NCI-H2196 treated with DMSO at 0.1 percent for 48 hours (cell line): Measurements from ENCODE around the gene CHPF.
A peak's percentile ranks its signal among the peaks of the same experiment; 100 is the strongest.

Source experiments
- DNase-seq: peaks from one replicate; lab custom pipeline; 2025; ENCODE audit not compliant: unreplicated experiment; lab: John Stamatoyannopoulos, UW

Gene CHPF

DNA sequence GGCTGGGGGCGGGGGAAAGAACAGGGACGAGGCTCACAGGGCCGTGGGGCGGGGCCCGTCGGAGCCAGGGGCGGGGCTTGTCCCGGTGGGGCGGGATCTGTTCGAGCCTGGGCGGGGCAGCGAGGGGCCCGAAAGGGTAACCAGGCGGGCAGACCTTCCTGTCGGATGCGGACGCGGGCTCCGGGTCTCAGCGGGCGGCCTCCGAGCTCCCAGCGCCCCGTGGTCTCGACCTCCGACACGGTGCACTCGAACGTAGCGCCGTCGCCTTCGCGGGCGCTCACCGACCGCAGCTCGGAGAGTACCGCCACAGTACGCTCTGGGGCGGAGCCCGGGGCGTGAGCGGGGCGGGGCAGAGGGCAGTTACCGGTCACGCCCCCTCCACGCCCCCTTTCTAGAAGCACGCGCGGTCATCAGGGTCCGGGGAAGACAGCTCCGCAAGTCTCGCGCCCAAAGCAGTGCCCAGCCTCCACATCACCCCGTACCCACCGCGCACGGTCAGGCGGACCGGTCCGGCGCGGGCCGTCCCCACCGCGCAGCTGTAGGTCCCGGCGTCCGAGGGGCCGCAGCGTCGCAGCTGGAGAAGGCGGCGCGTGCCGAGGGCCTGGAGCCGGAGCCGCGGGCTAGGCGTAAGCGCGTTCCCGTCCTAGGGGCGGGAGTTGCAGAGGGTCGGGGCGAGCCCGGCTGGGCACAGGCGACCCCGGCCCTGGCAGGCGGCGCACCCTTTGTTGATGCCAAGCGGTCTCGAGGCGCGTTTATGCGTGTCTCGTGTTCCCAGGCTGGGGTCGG, 9.0 kb upstream of the CHPF start:
- peak; percentile 85 for DNase-seq

DNA sequence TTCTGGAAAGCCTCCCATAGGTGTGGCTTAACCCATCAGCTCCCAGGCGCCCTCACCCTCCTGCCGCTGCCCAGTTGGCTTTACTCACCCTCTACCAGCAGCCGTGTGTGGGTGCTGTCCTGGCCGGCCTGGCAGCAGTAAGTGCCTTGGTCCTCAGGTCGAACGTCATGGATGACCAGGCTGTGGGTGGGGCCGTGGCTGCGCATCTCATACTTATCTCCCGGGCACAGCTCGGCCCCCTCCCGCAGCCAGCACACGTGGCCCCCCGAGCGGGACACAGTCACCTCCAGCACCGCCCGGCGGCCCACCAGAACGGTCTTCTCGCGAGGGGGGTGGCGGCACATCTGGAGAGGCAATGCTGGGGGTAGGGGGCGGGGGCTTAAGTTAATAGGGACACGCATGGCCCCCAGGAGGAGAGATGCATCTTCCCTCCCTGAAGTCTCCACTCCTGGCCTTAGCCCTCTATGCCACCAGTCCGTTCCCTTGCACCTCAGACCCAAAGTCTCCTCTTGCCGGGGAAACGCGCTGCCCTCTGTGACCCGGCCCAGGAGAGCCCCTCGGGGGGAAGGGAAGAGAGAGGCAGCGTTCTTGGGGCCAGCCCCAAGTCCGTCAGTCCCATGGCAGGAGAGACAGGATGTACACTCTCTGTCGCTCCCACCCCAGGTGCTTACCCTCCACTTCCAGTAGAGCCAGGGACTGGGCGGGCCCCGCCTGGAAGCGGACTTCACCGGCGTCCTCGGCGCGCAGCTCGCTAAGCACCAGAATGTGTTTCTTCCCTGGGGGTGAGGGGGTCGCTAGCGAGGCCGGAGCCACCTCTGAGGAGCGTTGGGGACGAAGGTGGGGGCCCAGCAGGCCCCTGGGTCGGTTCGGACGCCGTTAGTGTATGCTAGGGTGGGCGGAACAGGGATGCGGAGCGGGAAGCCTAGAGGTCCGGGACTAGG, 8.1 kb upstream of the CHPF start:
- peak; percentile 48 for DNase-seq

DNA sequence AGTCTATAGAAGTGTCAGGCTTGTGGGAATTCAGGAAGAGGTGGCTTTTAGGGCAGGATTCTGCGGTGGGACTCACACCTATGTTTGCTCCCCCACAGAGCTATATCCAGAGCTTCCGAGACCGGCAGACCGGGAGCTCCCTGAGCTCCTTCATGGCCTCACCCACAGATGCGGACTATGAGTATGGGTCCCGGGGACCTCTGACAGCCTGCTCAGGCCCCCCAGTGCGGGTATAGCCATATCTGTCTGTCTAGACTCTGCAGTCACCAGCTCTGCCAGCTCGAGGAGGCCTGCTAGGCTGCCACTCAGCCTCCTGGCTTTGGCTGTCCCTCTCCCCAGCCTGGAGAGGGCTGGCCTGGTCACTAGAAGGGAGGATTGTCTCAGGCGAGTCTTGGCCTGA, 6.0 kb upstream of the CHPF start:
- no peak for DNase-seq

DNA sequence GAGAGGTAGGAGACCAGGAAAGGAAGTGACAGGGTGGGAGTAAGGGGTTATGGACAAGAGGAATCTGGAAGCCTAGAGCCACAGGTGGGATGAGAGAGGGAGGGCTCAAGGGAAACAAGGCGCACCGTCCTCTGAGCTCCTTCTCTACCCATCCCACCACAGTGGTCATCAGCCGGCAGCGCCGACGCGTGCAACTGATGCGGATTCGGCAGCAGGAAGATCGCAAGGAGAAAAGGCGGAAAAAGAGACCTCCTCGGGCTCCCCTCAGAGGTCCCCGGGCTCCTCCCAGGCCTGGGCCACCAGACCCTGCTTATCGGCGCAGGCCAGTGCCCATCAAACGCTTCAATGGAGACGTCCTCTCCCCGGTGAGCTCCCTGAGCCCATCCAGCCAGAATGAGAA, 5.4 kb upstream of the CHPF start:
- no peak for DNase-seq

DNA sequence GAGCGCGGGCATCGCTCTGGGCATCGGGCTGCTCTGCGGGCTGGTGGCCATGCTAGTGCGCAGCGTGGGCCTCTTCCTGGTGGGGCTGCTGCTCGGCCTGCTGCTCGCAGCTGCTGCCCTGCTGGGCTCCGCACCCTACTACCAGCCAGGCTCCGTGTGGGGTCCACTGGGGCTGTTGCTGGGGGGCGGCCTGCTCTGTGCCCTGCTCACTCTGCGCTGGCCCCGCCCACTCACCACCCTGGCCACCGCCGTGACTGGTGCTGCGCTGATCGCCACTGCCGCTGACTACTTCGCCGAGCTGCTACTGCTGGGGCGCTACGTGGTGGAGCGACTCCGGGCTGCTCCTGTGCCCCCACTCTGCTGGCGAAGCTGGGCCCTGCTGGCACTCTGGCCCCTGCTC, 4.0 kb upstream of the CHPF start:
- DNase-seq = no peak

DNA sequence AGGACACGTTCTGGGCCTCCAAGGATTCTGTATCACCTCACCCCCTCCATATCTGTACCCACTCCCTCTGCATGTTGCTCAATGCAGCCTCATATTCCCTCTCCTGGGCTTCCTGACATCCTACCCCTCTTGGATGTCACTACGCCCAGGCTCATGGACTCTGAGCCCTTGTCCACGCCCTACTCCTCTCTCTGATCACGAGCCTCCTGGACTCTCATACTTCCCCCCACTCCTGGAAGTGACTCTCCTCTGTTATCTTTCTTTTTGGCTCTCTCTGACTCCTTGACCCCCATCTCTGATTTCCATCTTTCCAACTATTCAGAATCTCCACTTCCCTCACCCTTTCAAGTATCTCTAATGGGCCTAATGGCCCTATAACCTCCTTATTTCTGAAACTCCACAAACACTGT, 2.3 kb upstream of the CHPF start:
- DNase-seq = no peak

DNA sequence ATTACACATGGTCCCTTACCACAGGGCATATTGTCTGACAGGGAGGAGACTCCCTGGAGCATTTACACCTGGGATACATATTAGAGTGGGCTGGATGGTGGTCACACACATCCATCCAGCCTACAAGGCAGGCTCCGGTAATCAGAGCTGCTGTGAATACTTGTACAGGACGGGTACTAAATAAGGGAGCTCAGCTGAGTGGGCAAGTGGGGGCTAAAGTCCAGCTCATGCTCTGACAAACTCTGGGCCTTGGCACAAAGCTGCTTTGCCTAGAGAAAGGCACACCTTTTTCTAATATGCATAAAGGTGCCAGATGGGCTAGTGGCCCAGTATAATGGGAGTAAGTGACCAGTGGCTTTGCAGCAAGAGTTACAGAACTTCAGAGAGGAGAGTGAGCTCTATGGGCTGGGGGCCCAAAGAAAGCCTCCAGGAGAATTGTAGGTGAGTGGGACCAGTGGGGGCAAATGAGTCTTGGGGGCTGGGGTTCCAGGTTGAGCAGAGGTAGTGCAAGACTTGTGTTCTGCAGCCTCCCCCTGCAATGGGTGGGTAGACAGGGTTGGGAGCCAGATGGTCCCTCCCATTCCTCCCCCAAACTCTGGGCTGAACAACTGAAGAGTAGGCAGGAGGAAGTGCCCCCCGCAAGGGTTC, 1.8 kb upstream of the CHPF start:
- no peak for DNase-seq

DNA sequence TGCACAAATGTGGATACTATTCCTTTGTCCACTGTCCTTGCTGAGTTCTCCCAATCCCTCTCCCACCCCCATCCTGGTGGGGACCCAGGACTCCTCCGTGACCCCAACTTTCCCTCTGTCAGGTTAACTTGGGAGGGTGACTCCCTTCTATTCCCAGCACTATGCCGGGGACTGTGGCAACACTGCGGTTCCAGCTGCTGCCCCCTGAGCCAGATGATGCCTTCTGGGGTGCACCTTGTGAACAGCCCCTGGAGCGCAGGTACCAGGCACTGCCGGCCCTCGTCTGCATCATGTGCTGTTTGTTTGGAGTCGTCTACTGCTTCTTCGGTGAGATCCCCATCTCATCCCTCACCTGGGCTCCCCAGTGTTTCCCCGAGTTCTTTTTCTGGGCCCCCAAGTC, 958 bp upstream of the CHPF start:
- no peak for DNase-seq

DNA sequence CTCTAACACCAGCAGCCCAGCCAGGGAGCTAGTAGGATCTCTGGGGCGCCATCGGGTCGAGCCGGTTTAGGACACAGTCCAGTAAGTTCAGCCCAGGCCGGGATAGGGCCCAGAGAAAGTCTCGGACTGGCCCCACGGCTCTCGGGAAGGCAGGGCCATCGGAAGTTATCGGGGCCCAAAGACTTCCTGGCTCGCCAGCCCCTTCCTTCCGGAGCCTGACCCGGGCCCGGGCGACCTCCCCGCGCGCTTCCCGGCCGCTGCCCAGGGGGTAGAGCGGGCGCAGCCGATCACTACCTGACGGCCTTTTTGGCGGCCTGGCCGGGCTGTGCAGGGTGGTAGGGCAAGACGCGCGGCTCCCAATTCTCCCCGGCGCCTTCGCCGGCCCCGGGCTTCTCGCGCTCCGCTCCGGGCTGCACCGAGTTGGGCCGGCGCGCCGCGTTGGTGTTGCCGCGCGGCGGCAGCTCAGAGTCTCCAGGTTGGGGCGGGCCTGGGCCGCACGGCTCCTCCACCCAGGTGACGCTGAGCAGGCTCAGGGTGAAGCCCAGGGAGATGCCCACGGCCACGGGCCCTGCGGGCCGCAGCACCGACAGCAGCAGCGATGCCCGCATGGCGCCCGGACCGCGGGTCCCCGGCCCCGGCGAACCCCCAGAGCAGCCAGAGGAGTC, 546 bp downstream of the CHPF start:
- DNase-seq = no peak

DNA sequence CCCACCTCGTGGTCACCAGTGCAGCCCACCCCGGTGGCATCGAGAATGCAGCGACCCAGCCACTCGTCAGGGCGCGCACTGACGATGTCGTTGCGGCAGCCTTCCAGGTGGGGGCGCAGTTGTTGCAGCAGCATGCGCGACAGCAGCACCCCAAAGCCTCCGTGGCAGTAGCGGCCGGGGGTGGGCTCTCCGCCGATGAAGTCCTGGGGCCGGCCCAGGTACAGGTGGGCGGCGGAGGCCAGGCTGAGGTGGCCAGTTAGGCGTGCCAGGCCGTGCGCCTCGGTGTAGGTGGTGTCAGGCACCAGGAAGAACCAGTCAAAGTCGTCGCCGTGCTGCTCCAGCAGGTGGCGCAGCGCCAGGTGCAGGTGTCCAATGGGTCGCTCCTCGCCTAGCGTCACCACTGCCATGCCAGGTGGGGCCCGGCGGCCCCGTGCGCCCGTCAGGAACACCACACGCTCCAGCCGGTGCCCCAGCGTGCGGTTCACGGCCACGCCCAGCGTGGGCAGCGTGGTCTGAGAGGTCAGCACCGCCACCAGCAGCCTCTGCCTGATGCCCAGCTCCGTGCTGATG, 1.9 kb downstream of the CHPF start:
- DNase-seq = peak; percentile 72

DNA sequence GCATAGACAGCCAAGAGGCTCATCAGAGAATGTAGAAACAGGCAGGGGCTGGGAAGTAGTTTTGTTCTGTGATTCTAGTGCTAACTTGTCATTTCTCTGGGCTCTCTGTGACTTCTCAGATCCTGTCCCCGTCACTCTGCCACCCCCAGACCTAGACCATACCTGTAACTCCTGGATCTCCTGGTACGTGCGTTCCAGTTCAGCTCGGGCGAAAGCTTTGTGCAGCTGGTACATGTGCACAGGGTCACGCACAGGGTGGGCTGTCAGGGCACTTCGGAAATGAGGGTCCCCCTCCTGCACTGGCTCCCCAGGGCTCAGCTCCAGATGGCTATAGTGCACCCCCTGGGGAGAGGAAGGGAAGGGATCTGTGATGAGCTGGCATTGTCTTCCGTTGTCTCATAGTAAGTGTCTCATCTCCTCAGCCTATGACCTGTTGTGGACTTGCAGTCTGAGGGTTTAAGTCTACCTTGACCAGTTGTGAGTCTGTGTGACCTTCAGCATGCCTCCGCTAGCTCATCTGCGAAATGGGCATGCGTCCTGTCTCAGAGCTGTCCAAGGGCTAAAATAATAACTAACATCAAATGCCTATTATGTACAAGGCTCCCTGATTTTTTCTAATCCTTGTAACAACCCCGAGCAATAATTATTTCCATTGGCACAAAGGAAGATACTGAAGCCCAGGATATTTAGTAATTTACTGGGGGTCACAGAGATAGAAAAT, 2.7 kb downstream of the CHPF start:
- DNase-seq = no peak

DNA sequence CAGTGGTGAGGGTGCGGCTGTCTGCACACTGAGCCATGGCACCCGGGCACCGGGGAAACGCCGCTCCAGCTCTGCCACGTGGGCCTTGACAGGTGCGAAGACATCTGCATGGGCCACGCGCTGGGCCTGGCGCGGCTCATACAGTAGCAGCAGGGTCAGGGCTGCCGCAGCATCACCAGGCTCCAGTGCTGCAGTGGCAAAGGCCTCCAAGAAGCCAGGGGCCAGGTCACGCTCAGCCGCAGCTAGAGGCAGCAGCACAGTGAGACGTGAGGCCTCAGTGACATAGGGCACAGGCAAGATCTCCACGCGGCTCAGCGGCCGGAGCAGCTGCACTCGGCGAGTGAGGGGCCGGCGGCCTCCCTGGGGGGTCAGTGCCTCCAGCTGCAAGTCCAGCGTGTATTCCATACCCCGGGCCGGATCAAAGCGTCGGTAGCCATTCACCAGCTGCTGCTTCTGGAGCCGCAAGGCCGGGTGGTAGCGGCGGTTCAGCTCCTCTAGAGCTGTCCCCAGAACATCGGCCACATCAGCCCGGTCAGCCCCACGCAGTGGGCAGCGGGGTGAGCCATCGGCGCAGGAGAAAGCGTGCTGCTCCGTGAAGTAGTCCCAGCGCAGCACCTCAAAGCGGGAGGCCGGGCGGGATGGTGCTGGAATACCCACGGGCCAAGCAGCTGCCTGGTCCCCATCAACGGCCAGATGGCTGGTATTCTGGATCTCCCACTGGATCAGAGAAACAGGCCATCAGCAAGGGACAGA, 3.5 kb downstream of the CHPF start:
- no peak for DNase-seq

DNA sequence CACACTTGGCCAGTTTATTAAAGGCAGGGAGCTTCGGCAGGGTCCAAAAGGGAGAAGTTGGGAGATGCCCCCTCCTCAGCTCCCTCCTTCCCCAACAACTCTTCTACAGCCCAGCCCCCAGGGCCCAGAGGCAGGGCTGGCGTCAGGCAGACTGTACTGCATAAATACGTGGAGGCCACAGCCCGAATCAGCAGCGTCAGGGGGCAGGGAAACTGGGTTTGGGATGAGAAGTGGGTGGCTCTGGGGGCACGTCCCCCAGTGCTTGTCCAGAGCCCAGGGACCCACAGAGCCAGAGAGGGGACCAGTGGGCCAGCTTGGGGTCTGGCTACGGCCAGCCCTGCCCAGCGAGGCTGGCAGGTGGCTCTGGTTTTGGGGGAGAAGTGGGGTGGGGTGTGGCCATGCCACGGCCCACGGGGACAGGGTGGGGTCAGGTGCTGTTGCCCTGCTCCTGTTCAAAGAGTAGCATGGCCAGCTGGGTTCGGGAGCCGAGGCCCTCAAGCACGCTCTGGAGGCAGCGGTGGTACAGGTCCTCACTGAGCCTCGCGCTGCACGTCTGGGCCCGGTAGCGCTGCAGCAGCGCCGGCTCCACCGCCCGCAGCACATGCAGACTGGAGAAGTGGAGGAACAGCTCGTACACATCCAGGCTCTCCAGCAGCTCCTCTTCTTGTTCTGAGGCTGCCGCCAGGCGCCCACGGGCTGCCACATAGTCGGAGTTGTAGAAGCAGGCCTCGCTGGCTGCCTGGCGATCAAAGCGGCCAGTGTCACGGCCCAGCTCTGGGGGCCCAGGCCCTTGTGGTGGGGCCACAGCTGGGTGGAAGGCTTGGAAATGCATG, 4.4 kb downstream of the CHPF start:
- no peak for DNase-seq

DNA sequence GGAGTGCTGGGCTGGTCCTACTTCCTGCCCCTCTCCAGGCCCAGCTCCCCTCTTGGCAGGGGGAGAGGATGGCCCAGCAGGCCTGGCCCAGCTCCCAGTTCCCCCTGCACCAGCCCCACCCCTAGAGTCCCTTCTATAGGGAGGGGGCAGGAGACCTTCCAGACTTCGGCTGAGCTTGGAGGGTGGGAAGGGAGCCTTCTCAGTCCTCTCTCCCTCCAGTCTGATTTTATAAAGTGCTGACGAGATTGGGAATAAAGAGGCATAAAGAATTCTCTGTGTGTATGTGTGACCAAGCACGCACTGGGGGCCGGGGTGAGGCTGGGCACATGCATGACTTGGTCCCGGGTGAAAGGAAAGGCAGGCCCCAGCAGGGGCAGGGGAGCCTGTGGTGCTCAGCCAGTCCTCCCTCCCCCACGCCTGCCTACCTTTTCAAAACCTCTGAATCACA, 5.1 kb downstream of the CHPF start:
- no peak for DNase-seq

DNA sequence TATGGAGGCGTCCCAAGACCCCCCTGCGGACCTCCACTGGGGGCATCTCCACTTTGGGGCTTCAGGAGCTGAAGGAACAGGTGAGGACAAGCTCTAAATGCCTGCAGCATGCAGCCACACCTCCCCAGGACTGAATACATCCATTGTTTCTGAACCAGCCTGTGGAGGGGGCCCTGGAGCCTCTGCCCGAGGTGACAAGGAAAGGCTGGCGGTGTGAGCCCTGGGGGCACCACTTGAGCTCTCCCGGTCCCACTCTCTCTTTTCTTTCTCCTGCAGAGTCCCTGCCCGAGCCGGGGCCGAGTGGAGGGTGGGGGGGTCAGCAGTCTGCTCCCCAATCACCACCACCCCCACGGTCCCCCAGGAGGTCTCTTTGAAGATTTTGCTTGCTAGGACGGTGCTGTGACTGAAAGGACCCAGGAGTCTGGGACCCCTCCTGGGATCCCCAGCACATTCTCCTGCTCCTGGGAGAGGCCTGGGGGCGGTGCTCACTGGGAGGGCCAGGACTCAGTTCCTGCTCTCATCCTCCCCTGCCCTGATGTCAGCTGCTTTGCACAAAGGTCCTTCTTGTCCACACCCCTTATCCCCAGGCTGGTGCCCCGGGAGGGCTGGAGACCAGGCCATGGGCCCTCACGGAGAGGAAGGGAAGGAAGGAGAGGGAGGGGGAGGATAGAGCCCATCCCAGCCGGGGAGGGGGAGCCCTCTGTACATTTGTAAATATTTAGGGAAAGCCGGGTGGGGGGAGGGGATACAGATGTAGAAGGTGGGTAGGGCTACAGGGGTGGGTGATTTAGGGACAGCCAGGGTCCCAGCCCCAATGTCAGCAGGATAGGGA, 5.7 kb downstream of the CHPF start:
- DNase-seq = no peak

DNA sequence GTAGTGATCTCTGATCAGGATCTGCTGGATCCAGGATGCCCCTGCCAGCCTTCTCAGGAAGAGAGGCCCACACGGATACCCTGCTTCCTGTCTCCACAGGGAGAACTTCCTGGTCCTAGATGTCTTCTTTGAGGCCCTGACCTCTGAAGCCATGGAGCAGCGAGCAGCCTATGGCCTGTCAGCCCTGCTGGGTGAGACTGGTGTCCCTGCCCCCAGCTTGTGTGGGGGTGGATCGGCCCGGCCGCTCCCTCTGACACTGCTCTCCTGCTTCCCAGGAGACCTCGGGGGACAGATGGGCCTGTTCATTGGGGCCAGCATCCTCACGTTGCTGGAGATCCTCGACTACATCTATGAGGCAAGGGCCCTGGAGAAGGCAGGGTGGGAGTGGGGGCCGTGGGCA, 6.6 kb downstream of the CHPF start:
- no peak for DNase-seq

DNA sequence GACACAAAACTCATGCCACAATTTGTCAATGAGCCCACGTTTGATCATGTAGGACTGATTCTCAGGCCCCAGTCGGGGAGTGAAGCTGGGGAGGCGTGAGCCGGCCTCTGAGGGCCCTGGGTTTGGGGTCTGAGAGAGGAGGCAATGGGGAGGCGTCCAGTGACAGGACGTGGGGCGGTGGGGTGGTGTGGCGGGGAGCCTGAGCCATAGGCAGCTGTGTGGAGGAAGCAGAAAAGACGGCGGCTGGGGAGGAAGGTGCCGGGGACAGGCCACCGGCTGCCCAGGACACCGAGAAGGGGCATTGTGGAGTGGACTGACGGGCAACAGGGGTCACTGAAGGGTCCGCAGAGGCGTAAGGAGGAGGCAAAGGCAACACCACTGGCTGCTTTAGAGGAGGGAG, 7.2 kb downstream of the CHPF start:
- DNase-seq = no peak
